NCI-H2196 treated with DMSO at 0.1 percent for 48 hours (cell line): Measurements from ENCODE around the gene GPX3.

ENCODE experiments used
- DNase-seq: peaks from one replicate; lab custom pipeline; 2025; ENCODE audit not compliant: unreplicated experiment; lab: John Stamatoyannopoulos, UW

GPX3 gene

DNA sequence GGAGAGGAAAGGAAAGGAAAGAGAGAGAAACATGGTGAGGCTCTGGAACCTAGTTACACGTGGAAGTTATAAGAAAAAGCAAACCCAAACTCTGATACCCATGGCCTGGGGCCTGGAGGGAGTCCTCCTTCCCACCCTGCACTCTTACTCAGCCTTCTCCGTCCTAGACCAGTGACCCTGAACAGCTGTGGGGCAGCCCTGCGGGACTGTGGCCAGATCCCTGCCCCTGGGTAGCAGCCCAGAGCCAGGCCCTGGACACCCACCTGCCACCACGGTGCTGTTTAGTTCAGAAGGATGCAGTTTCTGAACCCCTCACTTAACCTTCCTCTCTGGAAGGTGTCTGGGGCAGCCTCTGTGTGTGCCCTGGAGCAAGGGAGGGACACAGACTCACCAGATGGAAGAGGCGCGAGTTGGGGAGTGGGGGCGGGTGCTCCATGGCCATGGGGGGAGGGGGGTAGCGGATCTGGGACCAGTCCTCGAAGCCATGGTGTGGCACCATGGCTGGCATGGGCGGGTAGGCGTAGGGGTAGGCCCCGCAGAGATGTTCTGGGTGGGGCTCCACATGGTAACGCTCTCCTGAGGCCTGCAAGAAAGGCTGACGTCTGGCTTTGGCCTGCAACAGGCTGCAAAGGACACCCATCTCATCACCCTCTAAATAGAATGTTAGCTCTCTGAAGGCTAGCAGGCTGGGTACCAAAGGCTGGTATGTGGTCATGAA is 13.0 kb downstream of the GPX3 start:
- no peak for DNase-seq

DNA sequence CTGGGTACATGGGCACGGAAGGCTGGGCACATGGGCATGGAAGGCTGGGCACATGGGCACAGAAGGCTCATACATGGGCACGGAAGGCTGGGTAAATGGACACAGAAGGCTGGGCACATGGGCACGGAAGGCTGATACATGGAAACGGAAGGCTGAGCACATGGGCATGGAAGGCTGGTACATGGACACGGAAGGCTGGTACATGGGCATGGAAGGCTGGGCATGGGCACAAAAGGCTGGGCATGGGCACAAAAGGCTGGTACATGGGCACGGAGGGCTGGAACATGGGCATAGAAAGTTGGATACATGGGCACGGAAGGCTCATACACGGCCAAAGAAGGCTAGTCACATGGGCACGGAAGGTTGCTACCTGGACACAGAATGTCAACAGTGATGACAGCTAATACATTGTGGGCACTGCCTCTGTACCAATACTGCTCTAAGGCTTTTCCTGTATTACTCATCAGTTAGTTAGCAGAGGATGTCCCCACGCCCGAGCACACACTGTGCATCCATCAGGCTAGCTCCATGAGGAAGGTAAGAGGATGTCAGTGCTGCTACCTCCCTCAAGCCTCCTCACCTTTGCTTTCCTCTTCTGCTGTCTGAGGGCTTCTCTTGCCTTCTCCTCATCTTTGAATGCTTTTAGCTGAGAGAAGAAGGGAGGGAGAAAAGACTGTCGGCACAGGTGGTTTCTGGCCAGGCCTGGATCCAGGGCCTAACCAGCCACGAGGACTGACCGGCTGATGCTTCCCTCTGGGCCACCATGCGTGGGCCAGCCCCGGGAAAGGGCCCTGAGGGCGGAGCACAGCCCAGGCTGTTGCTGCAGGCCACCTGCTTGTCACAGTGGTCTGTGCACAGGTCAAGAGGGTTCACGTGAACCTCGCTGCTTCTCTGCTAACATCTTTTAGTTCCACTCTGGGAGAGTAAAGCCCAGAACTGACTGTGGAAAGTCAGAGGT is 14.3 kb downstream of the GPX3 start:
- DNase-seq, result no peak

DNA sequence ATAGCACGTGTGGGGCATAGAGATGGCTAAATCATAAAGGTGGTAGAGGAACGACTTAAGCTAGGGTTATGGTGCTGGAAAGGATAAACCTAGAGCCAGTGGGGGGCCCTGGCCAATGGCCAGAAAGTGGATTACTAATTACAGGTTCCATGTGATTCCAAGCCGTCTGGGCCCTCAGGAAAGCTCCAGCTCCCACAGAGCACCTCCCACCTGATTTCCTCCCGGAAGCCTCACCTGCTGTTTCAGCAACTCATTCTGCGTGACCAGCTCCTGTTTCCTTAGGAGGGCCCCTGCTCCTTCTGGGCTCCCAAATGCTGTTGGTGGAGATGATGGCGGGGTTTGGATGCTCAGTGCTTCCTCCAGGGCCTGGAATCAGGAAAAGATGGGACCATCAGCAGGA is 16.2 kb downstream of the GPX3 start:
- no peak for DNase-seq

DNA sequence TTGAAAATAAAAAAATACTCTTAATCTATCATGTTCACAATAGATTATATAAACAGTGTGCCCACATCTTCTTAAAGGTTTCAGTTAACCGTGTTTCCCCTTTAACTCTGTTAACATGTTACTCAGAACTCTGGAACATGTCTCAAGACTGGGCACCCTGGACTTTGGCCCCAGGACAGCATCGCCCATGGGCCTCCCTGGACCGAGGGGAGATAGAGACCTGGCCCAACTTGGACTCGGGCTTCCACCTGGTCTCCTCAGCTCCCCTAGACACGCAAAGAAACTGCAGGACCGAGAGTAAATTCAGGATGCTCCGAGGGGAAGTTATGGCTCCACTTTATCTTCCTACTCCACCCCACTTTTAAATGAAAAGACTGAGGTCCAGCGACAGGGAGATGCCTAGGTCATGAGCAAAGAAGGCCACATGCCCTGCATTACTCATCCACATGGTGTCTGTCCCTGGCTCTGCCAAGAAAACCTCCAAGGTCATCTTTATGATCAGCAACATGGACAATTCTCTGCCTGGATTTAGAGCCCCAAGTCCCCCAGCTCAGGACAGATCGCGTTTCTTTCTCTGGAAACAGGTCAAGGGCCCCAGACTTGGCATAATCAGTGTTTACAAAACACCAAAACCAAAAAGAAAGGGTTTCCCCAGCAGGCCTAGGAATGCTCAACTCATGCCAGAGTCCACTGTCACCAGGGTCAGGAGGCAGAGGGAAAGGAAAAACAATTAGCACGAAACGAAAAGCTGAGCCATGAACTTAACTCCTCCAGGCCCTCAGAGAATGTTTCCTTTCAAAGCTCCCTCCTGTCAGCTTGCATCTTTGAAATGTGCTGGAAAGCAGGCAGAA is 17.4 kb downstream of the GPX3 start:
- DNase-seq, result no peak

DNA sequence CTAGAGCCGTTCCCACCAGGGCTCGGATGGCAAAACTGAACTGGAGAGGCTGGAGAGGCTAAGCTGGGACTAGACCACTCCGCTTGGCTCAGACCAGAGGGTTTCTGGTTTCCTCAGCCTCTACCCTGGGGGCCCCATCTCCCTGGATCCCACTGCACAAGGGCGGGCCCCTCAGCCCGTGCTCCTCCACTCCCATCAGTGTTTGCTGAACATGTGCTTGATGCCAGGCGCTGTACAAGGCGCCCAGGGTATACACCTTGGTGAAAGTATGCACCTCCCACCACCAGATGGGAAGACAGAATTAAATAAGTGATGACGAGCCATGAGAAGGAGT is 18.0 kb downstream of the GPX3 start:
- no peak for DNase-seq

DNA sequence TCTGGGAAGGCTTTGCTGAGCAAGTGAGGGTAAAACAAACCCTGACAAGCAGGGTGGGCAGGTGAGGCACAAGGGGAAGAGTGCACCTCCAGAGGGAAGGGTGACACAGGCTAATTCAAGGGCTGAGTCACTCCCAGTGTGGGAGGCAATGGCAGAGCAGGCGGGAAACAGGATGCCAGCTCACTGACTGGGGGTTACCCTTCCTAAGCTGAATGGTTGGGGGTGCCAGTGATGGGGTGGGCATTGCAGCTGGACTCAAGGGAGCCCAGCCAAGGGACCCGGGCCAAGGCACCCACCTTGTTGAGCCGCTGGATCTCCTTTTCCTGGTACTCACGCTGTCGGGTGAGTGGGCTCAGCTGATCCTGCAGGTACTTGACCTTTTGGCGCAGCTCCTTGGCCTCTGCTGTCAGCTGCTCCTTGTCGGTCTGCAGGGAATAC is 18.4 kb downstream of the GPX3 start:
- DNase-seq, result no peak

DNA sequence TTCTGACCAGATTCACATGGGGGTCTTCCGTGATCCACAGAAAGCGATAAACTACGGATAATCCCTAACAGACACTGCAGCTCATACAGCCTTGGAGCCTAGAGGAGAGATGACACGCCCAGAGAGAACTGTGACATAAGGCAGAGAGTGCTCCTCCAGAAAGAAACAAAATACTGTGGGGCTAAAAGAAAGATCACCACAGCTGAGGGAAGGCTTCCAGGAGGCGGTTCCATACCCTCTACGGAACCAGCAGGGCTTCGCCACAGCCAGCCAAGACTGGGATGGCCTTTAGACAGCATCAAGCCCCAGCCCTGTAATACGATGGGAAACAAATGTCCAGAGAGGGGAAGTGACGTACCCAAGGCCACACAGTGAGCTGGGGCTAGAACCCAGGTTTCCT is 19.3 kb downstream of the GPX3 start:
- no peak for DNase-seq

DNA sequence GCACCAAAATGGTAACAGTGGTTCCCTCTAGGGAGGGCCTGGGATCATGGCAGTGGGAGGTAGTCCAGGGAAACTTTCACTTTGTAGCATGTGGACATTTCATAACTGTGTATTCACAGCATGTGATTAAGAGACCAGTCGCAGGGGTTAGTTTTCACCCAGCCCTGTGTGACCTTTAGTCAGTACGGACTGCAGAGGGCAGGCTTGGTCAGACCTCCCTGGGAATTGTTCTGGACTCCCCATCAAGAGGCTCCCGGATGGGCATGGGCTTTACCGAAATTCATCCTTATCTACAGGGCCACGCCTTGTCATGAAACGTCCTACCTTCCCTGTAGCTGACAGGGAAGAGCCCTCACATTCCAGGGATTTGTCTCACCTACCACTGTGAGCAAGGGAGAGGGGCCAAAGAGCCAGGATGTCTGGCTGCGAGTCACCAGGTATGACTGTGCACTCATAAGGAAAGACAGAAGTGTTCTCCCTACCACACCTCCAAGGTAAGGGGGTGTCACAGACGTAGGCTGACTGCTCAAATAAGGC is 19.9 kb downstream of the GPX3 start:
- DNase-seq, result no peak

DNA sequence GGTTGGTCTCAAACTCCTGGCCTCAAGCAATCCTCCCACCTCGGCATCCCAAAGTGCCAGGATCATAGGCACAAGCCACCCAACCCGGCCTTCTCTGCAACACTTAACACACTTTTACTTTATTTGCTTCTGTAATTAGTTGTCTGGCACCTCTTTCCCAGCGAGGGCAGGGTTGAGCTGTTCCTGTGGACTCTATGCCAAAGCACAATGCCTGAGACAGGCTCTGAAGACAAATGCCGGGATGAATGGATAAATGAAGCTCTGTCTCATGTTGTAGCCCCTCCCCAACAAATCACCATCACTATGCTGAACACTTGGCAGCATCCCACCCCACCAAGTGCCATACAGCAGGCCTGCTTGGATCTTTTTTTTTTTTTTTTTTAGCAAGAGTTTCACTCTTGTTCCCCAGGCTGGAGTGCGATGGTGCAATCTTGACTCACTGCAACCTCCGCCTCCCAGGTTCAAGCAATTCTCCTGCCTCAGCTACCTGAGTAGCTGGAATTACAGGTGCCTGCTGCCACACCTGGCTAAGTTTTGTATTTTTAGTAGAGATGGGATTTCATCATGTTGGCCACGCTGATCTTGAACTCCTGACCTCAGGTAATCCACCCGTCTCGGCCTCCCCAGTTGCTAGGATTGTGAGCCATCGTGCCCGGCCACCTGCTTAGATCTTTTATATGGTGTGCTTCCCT is 21.3 kb downstream of the GPX3 start:
- no peak for DNase-seq

DNA sequence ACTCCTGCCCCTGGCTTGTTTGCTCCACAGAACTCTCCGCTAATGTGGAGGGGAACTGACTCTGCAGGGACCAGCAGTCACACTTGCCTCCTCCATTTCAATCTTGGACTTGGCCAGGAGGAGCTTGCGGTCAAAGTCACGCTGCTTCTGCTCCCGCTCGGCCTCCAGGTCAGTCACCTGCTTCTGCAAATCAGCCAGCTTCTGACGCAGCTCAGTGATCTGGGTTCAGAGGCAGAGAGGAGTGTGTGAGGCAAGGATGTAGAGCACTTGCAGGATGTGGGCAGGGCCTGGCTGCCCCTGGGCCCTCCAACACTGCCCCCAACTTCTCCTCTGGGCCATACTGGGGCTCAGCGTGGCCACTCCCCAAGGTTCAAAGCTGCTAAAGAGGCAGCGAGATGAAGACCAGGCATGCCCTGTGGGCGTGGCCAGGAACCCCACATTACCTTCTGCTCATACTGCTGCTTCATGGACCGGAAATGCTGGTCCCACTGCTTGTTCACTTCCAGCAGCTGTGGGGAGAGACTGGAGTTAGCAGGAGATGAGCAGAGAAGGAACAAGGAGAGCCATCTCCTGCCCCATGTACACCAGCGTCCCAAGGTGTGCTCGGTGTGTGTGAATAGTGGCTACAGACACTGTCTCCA is 22.2 kb downstream of the GPX3 start:
- no peak for DNase-seq

DNA sequence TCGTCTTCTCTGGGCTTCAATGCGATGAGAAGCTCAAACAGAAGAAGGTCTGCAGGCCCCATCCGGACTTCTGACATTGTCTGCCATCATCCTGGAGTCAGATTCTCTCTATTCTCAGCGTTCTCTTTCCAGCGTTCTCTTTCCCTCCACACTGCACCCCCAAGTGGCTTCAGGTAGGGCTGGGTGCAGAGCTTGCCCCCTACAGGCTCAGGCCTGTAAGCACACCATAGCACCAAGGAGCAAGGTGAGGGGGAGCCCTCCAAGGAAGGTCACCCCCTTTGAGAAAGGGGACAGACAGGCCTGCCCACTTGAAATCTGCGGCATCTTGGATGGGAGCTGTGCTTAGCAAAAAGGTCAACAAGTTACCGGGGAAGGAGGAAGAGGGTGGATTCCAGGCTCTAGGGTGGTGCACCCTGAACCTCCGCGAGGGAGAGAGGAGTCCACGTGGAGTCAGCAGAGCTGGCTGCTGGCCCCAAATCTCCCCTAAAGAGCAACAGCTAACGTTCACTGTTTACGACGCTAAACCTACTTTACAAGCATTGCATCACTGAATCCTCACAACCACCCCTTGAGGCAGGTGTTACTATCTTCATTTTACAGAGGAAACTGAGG is 27.5 kb downstream of the GPX3 start:
- no peak for DNase-seq

DNA sequence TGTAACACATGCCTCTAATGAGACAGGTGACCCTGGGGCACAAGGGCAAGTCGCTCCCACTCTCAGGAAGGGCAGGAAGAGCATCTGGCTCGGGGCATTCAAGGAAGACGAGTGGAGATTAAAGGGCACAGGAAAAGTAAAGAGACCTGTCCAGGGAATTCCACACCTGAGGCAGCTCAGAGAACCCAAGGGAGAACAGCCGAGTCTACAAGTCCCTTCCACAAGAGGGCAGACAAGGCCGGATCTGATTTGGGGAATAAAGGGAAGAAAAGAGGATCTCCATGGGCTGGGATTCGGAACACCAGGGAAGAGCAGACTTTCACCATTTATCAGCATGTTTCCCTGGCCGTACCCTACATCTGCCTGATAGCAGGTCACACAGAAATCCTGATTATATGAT is 28.1 kb downstream of the GPX3 start:
- DNase-seq, result no peak

DNA sequence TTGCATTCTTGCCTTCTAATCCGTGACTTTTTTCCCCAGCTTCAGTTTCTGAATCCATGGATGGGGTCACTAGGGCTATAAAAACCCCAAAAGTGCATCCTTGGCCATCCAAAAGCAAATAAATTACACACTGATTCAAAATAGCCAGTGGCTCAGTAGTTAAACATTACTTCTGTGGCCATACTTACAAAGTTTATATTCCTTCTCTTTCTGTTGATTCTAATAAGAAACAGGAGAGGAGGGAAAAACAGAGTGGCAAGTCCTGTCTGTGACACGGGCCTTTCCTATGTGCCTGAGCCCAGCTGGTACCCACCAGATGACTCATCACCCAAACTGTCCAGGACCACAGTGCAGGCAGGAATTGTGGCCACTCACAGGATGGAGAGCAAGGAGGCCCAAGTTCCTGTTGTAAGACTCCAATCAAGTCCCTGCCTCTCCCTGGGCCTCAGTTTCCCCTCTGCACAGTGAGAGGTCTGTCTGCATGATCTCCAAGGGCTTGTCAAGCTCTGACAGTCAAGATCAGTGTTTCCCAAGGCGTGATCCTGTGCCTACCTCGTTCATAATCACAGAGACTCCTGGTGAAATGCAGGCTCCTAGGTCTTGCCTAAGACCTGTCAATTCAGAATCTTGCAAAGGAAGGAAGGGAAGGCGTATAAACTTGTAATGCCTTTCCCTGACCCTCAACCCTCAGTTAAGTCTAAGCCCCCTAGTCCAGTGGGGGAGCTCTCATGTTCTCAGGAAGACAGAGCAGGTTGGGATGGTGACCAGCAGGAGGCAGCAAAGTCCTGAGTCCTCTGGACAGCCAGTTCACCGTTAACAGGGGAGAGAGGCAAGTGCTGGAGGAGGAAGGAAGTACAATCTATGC is 30.9 kb downstream of the GPX3 start:
- DNase-seq, result peak; percentile 8

DNA sequence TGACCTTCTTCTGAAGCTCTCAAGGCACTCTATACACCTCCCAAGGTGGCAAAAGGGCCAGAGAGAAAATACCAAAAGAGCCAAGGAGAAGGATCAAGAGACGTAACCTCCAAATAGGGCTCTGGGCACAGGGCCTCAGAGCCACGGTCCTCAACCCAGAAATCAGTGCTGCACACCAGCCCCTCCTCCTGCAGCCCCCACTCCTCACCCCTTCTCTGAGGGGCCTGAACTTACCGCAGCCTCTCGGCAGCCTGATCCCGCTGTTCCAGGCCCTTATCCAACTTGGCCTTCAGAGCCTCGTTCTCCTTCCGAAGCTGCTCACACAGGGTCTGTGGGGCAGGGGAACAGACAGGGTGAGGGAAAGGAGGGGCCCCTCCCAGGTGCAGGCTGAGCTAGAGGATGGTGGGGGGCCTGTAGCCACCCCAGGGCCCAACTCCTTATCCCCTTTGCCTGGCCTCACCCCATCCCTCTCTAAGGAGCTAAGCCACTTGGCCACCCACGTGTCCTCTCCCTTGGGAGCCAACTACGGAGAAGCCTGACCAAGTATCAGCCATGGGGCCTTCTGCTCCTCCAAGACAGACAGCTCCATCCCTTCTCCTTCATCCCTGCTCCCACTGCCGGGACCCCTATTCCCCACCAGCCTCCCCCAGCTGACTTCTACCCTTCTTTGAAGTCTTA is 31.7 kb downstream of the GPX3 start:
- DNase-seq, result no peak

DNA sequence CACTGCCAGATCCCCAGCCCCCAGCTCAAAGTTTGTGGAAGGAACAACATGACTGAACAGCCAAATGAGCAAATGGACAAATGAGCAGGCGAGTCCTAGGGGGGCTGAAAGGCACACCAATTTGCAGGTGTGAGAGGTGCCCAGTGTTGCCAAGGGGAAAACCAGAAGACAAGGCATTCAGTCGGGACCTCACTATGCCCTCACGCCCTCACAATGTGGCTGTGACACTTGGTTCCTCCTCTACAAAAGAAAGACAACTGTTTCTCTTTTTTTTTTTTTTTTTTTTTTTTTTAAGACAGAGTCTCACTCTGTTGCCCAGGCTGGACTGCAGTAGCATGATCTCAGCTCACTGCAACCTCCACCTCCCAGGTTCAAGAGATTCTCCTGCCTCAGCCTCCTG is 32.4 kb downstream of the GPX3 start:
- DNase-seq, result no peak

DNA sequence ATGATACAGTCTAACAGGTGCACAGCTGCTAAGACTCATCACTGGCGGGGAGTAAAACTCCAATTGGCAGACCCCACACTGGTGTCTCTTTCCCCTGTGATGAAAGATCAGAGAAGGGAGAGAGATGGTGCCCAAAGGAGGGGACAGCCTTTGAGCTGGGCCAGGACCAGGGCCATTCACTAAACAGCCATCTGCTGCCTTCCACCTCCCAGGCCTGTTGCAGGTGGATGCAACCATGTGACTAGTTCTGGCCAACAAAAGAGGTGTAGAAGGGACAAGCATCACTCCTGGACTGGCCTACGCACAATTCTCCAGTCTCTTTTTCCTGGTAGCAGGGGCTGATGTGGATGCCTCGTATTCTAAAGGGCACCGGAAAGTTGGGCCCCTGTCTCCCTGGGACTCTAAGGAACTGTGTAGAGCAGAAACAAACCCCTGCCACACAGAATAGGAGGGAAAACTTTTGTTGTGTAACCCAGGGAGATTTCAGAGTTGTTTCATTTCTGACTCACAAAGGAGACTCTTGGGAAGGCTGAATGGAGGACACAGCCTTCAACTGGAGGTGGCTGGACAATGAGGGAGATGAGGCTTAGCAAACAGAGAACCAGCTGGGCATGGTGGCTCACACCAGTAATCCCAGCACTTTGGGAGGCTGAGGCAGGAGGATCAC is 33.5 kb downstream of the GPX3 start:
- no peak for DNase-seq

DNA sequence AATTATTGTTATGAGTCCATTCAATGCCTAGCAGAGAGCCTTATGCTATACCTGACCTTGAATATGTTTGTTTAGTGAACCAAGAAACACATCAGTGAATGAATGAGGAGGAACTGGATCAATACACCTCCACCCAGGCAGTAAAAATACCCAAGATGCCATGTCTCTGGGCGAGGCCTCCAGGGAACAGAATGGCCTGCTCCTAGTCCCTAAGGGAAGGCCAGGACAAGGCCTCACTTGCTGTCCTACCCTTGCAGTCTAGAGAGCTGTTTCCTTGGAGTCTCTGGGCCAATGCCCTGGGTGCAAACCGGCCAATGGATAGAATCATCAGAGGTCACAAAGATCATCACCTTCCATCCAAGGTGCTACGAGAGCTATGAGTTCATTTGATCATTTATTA is 34.3 kb downstream of the GPX3 start:
- no peak for DNase-seq

DNA sequence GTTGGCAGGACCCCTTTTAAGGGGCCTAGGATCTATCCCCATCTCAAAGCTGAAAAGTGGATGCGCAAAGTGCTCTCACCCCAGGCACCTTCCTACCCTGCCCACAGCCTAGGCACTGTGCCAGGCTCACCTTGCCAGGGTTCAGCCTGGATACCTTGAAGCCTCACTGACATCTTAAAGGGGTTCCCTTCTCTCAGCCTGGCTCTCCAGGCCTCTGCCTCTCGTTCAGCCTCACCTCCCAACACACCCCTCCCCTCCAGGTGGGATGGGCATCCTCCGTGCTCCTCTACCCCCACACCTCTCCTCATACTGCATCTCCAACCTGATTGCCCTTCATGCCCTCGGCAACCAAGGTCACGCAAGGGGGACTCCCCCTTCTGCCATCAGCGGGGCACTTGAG is 34.9 kb downstream of the GPX3 start:
- DNase-seq, result no peak
